Hematopoietic multipotent progenitor cell treated with erythropoietin and hydrocortisone succinate and interleukin-3 and kit ligand, for 4 days (in vitro differentiated cells): ENCODE results near the gene GAB4.
"Not testable (repeated sequence)": the region's sequence is repeated elsewhere in the genome, so short reads cannot be mapped to it uniquely, and the experiment has no call there.

Source experiments
- DNase-seq: peaks from one replicate; pipeline ENCODE4 v3.0.0-alpha.2; 2015

GAB4 gene

DNA sequence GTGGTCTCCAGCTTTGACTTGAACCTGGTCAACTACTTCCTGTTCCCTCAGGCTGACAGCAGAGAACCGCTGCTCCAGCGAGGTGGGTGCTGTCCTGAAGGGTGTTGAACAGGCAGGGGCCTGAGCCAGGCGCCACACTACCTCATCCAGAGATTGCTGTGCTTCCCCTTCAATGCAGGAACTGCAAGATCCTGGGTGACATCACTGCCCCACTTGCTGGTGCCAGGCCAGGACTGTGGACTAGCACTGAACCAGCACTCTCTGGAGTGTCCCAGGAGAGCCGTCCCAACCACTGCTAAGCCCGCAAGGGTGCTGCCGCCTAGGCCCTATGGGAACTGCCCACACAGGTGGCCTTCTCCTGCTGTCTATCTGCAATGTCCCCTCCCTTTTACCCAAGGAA is 51.7 kb downstream of the GAB4 start:
- DNase-seq = no peak

DNA sequence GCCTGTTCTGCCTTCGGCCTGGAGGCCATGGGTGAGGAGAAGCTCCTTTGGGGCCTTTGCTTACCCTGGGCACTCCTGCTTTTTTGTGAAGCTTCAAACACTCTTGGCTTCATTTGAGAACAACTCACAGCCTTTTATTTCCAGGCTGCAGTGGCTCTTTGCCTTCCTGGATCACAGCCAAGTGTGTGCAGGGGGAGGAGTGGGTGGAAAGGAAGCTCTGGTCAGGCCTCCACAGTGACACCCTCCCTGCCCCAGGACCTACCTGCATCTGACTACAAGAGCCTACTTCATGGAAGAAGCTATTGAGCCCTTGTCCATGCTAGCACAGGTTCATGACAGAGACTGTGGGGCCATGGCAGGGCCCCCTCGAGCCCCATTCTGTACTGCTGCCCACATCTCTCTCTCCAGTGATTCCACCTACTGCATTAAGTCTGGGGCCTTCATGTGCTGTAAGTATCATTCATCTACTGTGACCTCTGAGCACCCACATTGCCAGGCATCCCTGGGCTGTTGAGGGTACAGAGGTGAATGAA is 52.3 kb downstream of the GAB4 start:
- peak; percentile 59 for DNase-seq

DNA sequence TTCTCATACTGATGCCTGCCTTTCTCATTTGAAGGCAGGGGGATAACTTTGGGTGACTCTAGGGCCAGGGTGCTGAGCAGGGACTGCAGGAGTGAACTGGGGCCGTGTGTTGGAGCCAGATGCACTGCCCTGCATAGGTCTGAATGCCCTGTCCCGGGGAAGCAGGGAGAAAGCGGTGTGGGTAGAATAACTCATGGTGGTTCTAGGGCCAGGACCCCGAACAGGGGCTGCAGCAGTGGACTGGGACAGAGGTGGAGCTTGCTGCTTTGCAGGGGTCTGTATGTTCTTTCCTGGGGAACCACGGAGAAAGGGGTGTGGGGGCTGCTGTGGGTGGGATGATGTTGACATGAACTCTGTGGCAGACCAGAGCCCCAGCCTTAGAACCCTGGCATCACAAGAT is 52.9 kb downstream of the GAB4 start:
- DNase-seq = no peak

DNA sequence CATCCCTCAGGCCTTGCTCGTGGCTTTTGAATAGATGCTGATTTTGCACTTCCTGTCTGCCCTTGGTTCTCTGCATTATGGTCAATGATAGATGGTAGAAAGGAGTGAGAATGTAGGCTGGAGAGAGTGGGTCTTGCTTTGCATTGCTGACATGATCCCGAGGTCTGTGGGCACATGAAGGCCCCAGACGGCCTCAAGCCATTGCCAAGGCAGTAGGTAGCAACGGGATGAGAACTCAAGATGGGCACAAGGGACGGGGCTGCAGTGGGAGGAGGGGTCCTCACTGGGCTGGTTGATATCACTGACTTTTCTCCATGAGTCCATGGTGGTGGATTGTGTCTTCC is 54.0 kb downstream of the GAB4 start:
- no peak for DNase-seq

- DNase-seq = no peak
Observed at GRCh38 chr22:16953206-16954059, 54.6 kb downstream of the GAB4 start.

DNA sequence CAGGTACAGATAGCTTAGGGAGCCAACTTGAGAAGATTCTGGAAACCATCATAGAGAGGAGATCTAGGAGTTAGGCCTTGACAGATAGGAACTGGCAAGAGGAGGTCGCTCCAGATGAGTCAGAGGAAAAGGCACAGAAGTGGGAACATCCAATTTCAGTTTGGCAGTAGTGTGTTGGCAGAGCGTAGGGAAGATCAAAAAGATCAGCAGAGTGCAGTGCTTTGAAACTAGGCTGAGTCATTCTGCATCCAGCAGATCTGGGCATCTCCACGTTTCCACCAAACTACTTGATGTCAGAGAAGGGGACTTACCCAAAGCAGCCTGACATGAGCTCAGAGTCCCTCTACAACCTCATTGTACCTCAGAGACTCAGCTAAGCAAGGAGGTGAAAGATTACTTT is 58.5 kb downstream of the GAB4 start:
- DNase-seq = no peak

GRCh38 chr22:16937811-16938210 is 70.2 kb downstream of the GAB4 start:
- no peak for DNase-seq

- not testable (repeated sequence) for DNase-seq
Observed at GRCh38 chr22:16937209-16937608, 70.8 kb downstream of the GAB4 start.

DNA sequence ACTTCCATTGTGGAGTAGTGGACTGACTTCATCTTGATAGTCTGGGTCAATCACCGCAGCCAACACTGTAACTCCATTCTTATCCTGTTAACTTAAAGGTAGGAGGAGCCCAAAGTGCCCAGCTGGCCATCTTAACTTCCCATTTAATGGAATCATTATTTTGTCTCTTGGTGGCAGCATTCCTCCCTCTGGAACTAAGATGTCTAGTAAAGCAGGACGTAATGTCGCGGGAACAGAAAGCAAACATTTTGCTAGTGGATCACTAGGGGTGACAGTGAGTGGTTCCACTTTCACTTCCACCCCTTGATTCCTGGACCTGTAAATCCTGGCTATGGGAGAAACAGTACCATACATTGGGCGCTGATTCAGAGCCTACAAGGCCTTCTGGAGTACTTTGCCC is 71.4 kb downstream of the GAB4 start:
- DNase-seq = no peak

DNA sequence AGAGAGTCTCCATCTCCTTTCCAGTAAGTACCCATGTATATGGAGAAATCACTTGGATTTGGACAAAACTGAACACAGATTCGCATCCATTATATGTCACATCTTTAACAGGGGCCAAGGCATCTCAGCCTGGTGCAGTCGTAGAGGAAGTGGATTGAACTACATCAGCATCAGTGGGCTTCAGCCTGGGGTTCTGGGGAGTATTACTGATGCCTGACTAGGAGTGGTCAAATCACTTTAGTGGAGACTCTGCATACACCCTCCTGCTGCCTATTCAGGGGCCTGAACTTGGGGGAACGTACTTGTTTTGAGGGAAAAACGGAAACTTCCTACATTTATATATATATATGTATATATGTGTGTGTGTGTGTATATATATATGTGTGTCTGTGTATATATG is 72.8 kb downstream of the GAB4 start:
- no peak for DNase-seq

DNA sequence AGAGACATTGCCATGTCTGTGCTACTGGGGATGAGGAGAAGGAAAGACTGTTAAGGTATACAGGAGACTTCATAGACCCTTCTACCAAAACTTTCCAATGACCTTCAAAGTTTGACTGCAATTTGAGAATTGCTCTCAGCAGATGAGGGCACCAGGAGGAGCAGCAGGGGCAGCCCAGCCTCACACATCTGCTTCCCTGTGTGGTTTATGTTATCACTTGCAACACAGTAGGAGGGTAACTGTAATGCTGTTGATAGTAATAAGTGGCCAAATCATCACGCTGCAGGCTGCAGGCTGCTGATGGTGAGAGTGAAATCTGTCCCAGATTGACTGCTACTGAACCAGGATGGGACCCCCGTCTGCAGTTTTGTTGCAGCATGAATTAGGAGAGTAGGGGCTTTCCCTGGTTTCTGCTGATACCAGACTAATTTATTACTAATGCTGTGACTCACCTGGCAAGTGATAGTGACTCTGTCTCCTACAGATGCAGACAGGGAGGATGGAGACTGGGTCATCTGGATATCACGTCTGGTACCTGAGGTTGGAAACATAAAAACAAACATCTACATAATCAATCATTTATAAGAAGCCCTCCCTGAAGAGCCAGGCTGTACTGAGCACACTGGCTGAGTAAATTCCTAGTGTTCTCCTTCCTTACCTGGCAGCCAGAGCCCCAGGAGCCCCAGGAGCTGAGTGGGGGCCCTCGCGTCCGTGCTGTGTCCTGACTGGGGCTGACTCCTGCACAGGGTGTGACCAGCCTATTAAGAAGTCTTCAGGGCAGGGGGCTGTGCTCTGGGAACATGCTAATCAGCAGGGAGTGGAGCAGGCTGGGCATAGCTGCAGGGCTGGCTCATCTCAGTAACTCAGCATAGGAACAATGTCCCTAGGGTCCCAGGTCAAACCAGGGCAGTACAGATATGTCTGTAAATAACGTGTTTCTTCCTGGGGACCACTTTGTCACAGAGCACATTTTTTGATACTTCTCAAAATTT is 74.4 kb downstream of the GAB4 start:
- peak; percentile 58 for DNase-seq

GRCh38 chr22:16932577-16932976 is 75.4 kb downstream of the GAB4 start:
- DNase-seq = no peak

DNA sequence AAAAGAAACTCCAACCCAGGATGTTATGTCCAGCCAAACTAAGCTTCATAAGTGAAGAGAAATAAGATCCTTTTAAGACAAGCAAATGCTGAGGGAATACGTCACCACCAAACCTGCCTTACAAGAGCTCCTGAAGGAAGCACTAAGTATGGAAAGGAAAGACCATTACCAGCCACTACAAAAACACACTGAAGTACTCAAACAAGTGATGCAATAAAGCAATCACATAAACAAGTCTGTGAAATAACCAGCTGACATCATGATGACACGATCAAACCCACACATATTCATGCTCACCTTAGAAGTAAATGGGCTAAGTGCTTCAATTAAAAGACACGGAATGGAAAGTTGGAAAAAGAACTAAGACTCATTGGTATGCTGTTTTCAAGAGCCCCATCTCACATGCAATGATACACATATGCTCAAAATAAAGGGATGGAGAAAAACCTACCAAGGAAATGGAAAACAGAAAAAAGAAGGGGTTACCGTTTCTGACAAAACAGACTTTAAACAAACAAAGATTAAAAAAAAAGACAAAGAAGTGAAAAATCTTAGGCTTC is 82.5 kb downstream of the GAB4 start:
- no peak for DNase-seq

DNA sequence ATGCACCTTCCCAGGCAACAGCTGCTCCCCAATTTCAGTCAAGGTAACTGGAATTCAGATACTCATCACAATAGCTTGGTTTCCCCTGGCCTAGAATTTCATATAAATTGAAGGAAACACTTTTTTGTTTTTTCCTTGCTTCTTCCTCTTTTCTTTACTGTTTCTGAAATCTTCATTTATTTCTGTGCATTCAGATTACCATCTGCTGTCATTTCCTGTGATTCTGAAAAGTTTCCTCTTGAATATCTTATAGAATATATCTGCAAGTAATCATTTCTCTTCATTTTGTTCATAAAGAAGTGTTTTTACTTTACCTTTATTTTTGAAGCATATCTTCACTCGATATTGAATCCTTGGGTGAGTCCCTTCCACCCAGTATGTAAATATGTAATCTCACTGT is 85.3 kb downstream of the GAB4 start:
- peak; percentile 18 for DNase-seq

GRCh38 chr22:16922076-16922475 is 85.9 kb downstream of the GAB4 start:
- no peak for DNase-seq

DNA sequence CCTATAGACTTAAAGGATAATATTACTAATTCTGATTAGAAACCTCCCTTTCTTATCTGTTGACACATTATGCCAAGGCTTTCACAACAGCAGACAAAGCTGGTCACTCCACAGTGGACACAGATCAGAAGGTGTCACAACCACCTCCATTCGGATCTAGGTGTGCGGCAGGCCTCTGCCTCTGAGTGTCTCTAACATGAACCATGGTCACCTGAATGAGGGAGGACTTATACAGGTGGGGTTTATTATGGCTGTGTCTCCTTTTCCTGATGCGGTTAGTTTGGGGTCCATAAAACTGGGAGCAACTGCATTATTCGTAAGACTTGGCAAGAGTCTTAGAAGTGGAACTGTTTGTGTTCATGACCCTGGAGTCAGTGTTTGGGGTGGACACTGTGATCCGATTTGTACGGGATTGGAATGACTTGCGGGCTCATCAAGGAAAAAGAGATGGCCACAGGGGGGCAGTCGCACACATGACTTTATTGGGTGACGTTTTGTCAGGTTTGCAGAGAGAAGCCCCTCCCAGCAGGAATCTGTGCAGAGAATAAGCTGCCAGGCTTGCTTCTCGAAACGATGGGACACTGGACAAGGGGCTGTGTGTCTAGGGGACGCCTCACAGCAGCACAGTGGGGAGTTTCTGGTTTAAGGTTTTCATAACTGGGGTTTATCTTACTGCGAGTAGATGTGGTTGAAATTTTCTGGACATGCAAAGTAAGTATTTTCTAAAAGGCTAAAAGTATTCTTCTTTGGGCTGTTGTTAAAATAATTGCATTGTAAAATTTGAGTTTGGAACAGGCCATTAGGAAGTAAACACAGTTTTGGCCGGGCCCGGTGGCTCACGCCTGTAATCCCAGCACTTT is 90.6 kb downstream of the GAB4 start:
- DNase-seq = peak; percentile 83

DNA sequence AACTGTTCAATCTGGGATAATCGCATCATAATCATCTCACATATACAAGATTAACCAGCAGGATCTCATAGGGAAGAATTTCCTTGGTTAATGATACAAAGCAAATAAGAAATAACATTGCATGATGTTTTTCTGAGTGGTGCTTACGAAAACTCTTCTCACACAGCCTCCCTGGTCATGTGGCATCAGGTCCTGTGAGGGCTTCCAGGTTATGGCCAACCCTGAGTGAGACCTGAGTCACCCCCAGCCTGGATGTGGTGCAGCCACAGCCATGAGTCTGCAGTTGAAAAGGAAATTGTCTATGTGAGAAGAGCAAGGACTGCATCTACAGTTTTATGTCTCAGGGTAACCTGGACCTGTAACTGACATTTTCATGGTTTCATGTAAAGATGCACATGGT is 92.3 kb downstream of the GAB4 start:
- DNase-seq = peak; percentile 60

- not testable (repeated sequence) for DNase-seq
Observed at GRCh38 chr22:16914911-16915310, 93.1 kb downstream of the GAB4 start.

DNA sequence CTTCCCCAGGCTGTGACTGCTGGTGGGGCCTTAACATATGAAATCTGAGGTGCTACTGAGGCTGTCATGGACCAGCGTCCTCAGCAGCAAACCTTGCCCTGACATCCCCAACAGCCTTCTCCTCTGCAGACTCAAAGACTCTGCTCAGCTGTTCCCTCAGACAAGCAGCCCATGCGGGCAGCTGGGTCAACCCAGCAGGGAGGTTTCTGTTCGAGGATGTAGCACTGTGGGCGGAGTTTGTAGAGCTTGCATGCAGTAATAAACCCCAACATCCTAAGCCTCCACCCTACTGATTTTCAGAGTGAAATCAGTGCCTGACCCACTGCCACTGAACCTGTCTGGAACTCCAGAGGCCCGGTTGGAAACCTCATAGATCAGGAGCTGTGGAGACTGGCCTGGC is 94.0 kb downstream of the GAB4 start:
- DNase-seq = no peak

DNA sequence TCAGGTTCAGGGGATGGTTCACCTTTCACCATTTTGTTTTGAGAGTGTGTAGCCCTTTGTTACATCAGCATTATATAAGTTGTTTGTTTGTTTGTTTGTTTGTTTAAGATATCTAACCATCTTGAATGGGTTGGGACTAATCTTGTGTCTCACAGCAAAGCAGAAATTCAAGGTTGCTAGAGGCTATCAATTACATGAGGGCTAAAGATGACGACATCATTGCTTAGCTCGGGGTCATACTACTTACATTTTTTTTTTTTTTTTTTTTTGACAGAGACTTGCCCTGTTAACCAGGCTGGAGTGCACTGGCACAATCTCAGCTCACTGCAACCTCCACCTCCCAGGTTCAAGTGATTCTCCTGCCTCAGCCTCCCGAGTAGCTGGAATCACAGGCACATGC is 95.7 kb downstream of the GAB4 start:
- DNase-seq = no peak
